Measurements from ENCODE around the gene CDH4. TPM values are rescaled to one million over a fixed set of nuclear protein-coding genes. Genes with fewer than 3 reads are reported as not detected.

CDH4 gene
- total RNA-seq, 1 experiment from 2014 or later: 5.3 TPM

DNA sequence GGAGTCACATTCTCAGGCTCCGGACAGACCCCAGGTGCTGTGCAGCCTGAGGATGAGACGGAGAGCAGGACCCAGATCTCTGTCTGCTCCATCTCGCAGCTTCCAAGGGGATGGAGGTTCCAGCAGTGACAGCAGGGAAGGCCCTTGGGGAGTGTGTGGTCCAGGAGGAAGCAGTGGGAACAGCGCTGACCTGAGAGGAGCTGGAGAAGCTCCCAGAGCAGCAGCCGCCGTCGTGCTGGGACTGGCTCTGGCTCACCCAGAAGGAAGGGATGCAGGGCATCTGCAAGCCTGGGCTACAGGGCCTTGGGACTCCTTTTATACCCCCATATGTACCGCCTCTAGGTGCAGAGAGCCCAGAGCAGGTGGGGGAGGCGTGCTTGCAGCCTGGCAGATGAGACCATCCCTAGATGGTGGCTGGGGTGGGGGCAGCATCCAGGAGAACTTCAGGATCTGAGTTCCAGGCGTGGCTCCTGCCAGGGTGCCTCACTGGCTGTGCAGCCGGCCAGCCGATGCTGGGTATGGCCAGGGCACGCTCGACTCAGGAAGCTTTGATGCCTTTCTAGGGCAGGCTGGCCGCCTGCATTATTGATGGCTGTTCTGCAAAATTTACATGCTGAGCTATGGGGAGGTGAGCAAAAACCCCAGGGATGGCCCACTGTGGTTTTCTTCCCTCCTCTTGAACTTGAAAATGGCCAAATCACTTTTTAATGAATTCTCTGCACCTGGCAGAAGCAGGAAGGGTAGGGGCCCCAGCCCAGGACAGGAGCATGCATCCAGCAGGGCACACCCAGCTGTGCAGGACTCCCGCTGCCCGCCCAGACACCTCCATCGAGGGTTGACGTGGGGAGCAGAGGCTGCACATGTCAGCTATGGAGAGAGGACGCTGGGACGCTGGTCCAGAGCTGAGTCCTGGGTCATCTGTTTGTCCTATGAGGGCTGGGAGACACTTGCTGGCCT lies 634.0 kb downstream of the CDH4 start:
- Mint-ChIP-seq H3K27me3 (ENCODE audit: low read depth) (peaks cover 8% of the 10 kb centered on the region), H3K36me3 (peaks cover 7% of the 10 kb centered on the region; the same call in 1 of the 2 replicates), H3K4me3 (no peak overlapping the region), H3K9me3 (peaks cover 21% of the 10 kb centered on the region), H3K27ac (no peak overlapping the region), H3K4me1 (no peaks in the 10 kb centered on the region; the same call in 1 of the 2 replicates)
- POLR2A ChIA-PET: no interaction called here
- ATAC-seq: no peak
- no peak for DNase-seq (ENCODE audit: low spot score)
- CTCF ChIA-PET: interaction anchor here (1.3 to 3.7 kb wide), 4 partner anchors 10 to 161 kb away, joined by 6 to 43 read pairs (median 16); no protein-coding TSS in a partner anchor
- TF ChIP-seq NFYB (CRISPR knock-in tag; conservative IDR thresholded peaks at IDR 0.05; ENCODE audit: low read depth): no peak
- TF ChIP-seq, protein P1, sequence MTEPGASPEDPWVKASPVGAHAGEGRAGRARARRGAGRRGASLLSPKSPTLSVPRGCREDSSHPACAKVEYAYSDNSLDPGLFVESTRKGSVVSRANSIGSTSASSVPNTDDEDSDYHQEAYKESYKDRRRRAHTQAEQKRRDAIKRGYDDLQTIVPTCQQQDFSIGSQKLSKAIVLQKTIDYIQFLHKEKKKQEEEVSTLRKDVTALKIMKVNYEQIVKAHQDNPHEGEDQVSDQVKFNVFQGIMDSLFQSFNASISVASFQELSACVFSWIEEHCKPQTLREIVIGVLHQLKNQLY (CRISPR knock-in tag; IDR thresholded peaks at IDR 0.05): no peak
- TF ChIP-seq TEAD4 (CRISPR knock-in tag; IDR thresholded peaks at IDR 0.05): no peak
- TF ChIP-seq, protein P2, sequence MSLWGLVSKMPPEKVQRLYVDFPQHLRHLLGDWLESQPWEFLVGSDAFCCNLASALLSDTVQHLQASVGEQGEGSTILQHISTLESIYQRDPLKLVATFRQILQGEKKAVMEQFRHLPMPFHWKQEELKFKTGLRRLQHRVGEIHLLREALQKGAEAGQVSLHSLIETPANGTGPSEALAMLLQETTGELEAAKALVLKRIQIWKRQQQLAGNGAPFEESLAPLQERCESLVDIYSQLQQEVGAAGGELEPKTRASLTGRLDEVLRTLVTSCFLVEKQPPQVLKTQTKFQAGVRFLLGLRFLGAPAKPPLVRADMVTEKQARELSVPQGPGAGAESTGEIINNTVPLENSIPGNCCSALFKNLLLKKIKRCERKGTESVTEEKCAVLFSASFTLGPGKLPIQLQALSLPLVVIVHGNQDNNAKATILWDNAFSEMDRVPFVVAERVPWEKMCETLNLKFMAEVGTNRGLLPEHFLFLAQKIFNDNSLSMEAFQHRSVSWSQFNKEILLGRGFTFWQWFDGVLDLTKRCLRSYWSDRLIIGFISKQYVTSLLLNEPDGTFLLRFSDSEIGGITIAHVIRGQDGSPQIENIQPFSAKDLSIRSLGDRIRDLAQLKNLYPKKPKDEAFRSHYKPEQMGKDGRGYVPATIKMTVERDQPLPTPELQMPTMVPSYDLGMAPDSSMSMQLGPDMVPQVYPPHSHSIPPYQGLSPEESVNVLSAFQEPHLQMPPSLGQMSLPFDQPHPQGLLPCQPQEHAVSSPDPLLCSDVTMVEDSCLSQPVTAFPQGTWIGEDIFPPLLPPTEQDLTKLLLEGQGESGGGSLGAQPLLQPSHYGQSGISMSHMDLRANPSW (CRISPR knock-in tag; conservative IDR thresholded peaks at IDR 0.05; ENCODE audit: low read depth): no peak
- TF ChIP-seq, protein P3, sequence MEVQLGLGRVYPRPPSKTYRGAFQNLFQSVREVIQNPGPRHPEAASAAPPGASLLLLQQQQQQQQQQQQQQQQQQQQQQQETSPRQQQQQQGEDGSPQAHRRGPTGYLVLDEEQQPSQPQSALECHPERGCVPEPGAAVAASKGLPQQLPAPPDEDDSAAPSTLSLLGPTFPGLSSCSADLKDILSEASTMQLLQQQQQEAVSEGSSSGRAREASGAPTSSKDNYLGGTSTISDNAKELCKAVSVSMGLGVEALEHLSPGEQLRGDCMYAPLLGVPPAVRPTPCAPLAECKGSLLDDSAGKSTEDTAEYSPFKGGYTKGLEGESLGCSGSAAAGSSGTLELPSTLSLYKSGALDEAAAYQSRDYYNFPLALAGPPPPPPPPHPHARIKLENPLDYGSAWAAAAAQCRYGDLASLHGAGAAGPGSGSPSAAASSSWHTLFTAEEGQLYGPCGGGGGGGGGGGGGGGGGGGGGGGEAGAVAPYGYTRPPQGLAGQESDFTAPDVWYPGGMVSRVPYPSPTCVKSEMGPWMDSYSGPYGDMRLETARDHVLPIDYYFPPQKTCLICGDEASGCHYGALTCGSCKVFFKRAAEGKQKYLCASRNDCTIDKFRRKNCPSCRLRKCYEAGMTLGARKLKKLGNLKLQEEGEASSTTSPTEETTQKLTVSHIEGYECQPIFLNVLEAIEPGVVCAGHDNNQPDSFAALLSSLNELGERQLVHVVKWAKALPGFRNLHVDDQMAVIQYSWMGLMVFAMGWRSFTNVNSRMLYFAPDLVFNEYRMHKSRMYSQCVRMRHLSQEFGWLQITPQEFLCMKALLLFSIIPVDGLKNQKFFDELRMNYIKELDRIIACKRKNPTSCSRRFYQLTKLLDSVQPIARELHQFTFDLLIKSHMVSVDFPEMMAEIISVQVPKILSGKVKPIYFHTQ (CRISPR knock-in tag; IDR thresholded peaks at IDR 0.05): no peak
- TF ChIP-seq NR3C1 (CRISPR knock-in tag; conservative IDR thresholded peaks at IDR 0.05; ENCODE audit: low read depth): no peak
- TF ChIP-seq IRF2 (CRISPR knock-in tag; IDR thresholded peaks at IDR 0.05; ENCODE audit: borderline replicate concordance, low read depth): no peak
- TF ChIP-seq, protein P4, sequence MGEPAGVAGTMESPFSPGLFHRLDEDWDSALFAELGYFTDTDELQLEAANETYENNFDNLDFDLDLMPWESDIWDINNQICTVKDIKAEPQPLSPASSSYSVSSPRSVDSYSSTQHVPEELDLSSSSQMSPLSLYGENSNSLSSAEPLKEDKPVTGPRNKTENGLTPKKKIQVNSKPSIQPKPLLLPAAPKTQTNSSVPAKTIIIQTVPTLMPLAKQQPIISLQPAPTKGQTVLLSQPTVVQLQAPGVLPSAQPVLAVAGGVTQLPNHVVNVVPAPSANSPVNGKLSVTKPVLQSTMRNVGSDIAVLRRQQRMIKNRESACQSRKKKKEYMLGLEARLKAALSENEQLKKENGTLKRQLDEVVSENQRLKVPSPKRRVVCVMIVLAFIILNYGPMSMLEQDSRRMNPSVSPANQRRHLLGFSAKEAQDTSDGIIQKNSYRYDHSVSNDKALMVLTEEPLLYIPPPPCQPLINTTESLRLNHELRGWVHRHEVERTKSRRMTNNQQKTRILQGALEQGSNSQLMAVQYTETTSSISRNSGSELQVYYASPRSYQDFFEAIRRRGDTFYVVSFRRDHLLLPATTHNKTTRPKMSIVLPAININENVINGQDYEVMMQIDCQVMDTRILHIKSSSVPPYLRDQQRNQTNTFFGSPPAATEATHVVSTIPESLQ (CRISPR knock-in tag; IDR thresholded peaks at IDR 0.05): no peak
- TF ChIP-seq, protein P5, sequence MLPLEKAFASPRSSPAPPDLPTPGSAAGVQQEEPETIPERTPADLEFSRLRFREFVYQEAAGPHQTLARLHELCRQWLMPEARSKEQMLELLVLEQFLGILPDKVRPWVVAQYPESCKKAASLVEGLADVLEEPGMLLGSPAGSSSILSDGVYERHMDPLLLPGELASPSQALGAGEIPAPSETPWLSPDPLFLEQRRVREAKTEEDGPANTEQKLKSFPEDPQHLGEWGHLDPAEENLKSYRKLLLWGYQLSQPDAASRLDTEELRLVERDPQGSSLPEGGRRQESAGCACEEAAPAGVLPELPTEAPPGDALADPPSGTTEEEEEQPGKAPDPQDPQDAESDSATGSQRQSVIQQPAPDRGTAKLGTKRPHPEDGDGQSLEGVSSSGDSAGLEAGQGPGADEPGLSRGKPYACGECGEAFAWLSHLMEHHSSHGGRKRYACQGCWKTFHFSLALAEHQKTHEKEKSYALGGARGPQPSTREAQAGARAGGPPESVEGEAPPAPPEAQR (CRISPR knock-in tag; IDR thresholded peaks at IDR 0.05): no peak
- TF ChIP-seq ZNF671 (CRISPR knock-in tag; IDR thresholded peaks at IDR 0.05): no peak
- no peak for TF ChIP-seq ZNF423 (CRISPR knock-in tag; IDR thresholded peaks at IDR 0.05)
- TF ChIP-seq OVOL2 (CRISPR knock-in tag; IDR thresholded peaks at IDR 0.05; ENCODE audit: borderline replicate concordance): no peak
- TF ChIP-seq ZMAT4 (CRISPR knock-in tag; IDR thresholded peaks at IDR 0.05): no peak
- TF ChIP-seq, protein P6, sequence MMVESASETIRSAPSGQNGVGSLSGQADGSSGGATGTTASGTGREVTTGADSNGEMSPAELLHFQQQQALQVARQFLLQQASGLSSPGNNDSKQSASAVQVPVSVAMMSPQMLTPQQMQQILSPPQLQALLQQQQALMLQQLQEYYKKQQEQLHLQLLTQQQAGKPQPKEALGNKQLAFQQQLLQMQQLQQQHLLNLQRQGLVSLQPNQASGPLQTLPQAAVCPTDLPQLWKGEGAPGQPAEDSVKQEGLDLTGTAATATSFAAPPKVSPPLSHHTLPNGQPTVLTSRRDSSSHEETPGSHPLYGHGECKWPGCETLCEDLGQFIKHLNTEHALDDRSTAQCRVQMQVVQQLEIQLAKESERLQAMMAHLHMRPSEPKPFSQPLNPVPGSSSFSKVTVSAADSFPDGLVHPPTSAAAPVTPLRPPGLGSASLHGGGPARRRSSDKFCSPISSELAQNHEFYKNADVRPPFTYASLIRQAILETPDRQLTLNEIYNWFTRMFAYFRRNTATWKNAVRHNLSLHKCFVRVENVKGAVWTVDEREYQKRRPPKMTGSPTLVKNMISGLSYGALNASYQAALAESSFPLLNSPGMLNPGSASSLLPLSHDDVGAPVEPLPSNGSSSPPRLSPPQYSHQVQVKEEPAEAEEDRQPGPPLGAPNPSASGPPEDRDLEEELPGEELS (CRISPR knock-in tag; IDR thresholded peaks at IDR 0.05): no peak
- no peak for TF ChIP-seq ZNF138 (CRISPR knock-in tag; conservative IDR thresholded peaks at IDR 0.05)
- TF ChIP-seq, protein P7, sequence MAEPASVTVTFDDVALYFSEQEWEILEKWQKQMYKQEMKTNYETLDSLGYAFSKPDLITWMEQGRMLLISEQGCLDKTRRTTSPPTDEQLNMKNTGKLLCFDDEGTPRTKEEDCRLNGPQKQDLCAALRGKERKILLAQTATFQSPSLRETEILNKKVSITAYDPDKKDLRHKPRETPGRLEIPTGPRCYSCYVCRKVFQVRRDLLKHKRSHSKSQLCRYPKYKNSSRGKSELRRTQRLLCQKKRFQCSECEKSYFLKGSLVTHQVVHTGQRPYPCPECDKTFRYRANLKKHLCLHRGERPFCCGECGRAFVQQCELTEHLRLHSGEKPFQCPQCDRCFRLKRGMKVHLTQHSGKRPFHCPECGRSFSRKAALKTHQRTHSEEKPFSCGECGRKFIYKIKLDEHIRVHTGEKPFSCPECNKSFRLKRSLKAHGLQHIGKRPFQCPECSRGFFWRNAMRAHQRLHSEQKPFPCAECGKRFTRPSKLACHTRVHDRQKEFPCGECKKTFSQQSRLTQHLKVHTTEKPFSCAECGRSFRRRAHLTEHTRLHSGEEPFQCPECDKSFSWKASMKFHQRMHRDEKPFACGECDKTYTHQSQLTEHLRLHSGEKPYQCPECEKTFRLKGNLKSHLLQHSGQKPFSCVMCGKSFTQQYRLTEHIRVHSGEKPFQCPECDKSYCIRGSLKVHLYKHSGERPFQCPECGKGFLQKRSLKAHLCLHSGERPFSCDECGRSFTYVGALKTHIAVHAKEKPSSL (CRISPR knock-in tag; conservative IDR thresholded peaks at IDR 0.05): no peak
